ENCODE data around the gene IGSF9B.

The IGSF9B gene

DNA sequence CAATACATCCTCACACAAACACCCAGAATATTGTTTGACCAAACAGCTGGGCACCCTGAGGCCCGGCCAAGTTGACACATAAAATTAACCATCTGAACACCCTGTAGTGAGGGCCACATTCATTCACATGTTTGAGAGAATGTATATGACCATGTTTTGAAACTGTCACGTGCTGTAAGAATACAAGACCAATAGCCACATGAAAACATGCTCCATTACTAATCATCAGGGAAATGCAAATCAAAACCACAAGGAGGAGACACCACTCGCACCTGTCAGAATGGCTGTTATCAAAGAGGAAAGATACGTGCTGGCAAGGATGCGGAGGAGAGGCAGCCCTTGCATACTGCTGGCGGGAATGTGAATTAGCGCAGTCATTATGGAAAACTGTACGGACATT lies 38.3 kb upstream of the IGSF9B start:
- Histone ChIP-seq H3K27me3 (ENCODE audit: control insufficient read depth in 1 of 2, insufficient read depth in 2 of 2, low read length in 2 of 2) (peaks cover 0 to 3% of the 10 kb centered on the region in 2 donors), H3K4me1 (ENCODE audit: control insufficient read depth, insufficient read depth, low read length) (peaks cover 2% of the 10 kb centered on the region), H3K27ac (ENCODE audit: low read length) (no peak overlapping the region), H3K9ac (ENCODE audit: low read length in 2 of 2) (no peak overlapping the region), H3K9me3 (ENCODE audit: control insufficient read depth in 2 of 2, low read length in 2 of 2) (no peaks in the 10 kb centered on the region), H3K4me3 (ENCODE audit: low read length in 2 of 2) (no peak overlapping the region), H3K36me3 (ENCODE audit: control insufficient read depth in 2 of 2, insufficient read depth in 2 of 2, low read length in 2 of 2) (no peaks in the 10 kb centered on the region)

GRCh38 chr11:133993921-133994320 lies 37.2 kb upstream of the IGSF9B start:
- no peak overlapping the region for H3K9ac ChIP-seq (ENCODE audit: low read length in 2 of 2)
- no peak overlapping the region for H3K27ac ChIP-seq (ENCODE audit: low read length)
- no peaks in the 10 kb centered on the region for H3K36me3 ChIP-seq (ENCODE audit: control insufficient read depth in 2 of 2, insufficient read depth in 2 of 2, low read length in 2 of 2)
- peaks cover 2% of the 10 kb centered on the region for H3K4me1 ChIP-seq (ENCODE audit: control insufficient read depth, insufficient read depth, low read length)
- no peaks in the 10 kb centered on the region for H3K9me3 ChIP-seq (ENCODE audit: control insufficient read depth in 2 of 2, low read length in 2 of 2)
- H3K27me3 ChIP-seq (ENCODE audit: control insufficient read depth in 1 of 2, insufficient read depth in 2 of 2, low read length in 2 of 2), result peaks cover 0 to 8% of the 10 kb centered on the region in 2 donors
- H3K4me3 ChIP-seq (ENCODE audit: low read length in 2 of 2), result no peak overlapping the region

DNA sequence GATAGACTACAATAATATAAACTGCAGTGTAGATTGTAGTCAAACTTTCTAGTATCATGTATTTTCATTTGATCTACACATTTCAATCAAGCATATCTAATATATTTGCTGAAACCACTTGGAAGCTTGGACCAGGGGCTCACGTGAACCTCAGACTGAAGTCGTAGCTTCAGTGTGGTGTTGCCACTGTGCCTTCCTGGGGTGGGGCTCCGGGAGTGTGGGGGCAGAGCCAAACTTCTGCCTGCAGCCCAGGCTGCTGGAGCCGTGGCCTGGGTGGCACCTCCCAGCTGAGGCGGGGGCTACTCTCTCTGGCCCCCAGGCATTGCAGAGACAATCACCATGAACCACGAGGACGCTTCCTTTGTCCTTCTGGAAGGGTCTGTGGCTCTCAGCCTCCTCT lies 36.3 kb upstream of the IGSF9B start:
- Histone ChIP-seq H3K27me3 (ENCODE audit: control insufficient read depth in 1 of 2, insufficient read depth in 2 of 2, low read length in 2 of 2) (peaks cover 0 to 8% of the 10 kb centered on the region in 2 donors), H3K4me1 (ENCODE audit: control insufficient read depth, insufficient read depth, low read length) (peaks cover 2% of the 10 kb centered on the region), H3K27ac (ENCODE audit: low read length) (no peak overlapping the region), H3K9me3 (ENCODE audit: control insufficient read depth in 2 of 2, low read length in 2 of 2) (no peaks in the 10 kb centered on the region), H3K9ac (ENCODE audit: low read length in 2 of 2) (no peak overlapping the region), H3K36me3 (ENCODE audit: control insufficient read depth in 2 of 2, insufficient read depth in 2 of 2, low read length in 2 of 2) (no peaks in the 10 kb centered on the region), H3K4me3 (ENCODE audit: low read length in 2 of 2) (no peak overlapping the region)

- no peak overlapping the region for H3K9ac ChIP-seq (ENCODE audit: low read length in 2 of 2)
- no peak overlapping the region for H3K27ac ChIP-seq (ENCODE audit: low read length)
- no peaks in the 10 kb centered on the region for H3K9me3 ChIP-seq (ENCODE audit: control insufficient read depth in 2 of 2, low read length in 2 of 2)
- no peak overlapping the region for H3K4me3 ChIP-seq (ENCODE audit: low read length in 2 of 2)
- H3K27me3 ChIP-seq (ENCODE audit: control insufficient read depth in 1 of 2, insufficient read depth in 2 of 2, low read length in 2 of 2), result peaks cover 0 to 8% of the 10 kb centered on the region in 2 donors
- no peaks in the 10 kb centered on the region for H3K4me1 ChIP-seq (ENCODE audit: control insufficient read depth, insufficient read depth, low read length)
- no peaks in the 10 kb centered on the region for H3K36me3 ChIP-seq (ENCODE audit: control insufficient read depth in 2 of 2, insufficient read depth in 2 of 2, low read length in 2 of 2)
Observed at GRCh38 chr11:133992121-133992520, 35.4 kb upstream of the IGSF9B start.

- no peak overlapping the region for H3K4me3 ChIP-seq (ENCODE audit: low read length in 2 of 2)
- no peaks in the 10 kb centered on the region for H3K4me1 ChIP-seq (ENCODE audit: control insufficient read depth, insufficient read depth, low read length)
- H3K36me3 ChIP-seq (ENCODE audit: control insufficient read depth in 2 of 2, insufficient read depth in 2 of 2, low read length in 2 of 2), result no peaks in the 10 kb centered on the region
- H3K9me3 ChIP-seq (ENCODE audit: control insufficient read depth in 2 of 2, low read length in 2 of 2), result no peaks in the 10 kb centered on the region
- no peak overlapping the region for H3K27ac ChIP-seq (ENCODE audit: low read length)
- H3K27me3 ChIP-seq (ENCODE audit: control insufficient read depth in 1 of 2, insufficient read depth in 2 of 2, low read length in 2 of 2), result peaks cover 0 to 8% of the 10 kb centered on the region in 2 donors
- H3K9ac ChIP-seq (ENCODE audit: low read length in 2 of 2), result no peak overlapping the region
Observed at GRCh38 chr11:133991101-133991500, 34.3 kb upstream of the IGSF9B start.

DNA sequence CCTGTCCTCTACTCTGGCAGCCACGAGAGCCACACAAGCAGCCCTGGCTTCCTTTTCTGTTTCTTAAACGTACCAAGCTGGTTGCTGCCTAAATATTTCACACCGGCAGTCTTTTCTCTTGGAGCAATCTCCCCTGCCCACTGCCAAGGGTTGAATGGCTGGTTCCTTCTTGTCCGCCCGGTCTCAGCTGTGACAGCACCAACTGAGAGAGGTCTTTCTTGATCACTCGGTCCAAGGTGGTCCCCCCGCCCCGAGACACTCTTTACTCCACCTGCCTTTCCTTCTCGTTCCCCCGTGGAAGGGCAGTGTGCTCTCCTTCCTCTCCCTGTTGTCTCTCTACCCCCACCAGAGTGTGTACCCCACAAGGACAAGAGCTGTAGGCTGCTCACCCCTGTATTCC lies 33.7 kb upstream of the IGSF9B start:
- Histone ChIP-seq H3K9ac (ENCODE audit: low read length in 2 of 2) (no peak overlapping the region), H3K36me3 (ENCODE audit: control insufficient read depth in 2 of 2, insufficient read depth in 2 of 2, low read length in 2 of 2) (no peaks in the 10 kb centered on the region), H3K9me3 (ENCODE audit: control insufficient read depth in 2 of 2, low read length in 2 of 2) (no peaks in the 10 kb centered on the region), H3K27me3 (ENCODE audit: control insufficient read depth in 1 of 2, insufficient read depth in 2 of 2, low read length in 2 of 2) (peaks cover 0 to 8% of the 10 kb centered on the region in 2 donors), H3K27ac (ENCODE audit: low read length) (no peak overlapping the region), H3K4me3 (ENCODE audit: low read length in 2 of 2) (no peak overlapping the region), H3K4me1 (ENCODE audit: control insufficient read depth, insufficient read depth, low read length) (no peaks in the 10 kb centered on the region)

- H3K9me3 ChIP-seq (ENCODE audit: control insufficient read depth in 2 of 2, low read length in 2 of 2), result no peaks in the 10 kb centered on the region
- no peaks in the 10 kb centered on the region for H3K36me3 ChIP-seq (ENCODE audit: control insufficient read depth in 2 of 2, insufficient read depth in 2 of 2, low read length in 2 of 2)
- H3K27me3 ChIP-seq (ENCODE audit: control insufficient read depth in 1 of 2, insufficient read depth in 2 of 2, low read length in 2 of 2), result peaks cover 0 to 8% of the 10 kb centered on the region in 2 donors
- no peak overlapping the region for H3K4me3 ChIP-seq (ENCODE audit: low read length in 2 of 2)
- H3K27ac ChIP-seq (ENCODE audit: low read length), result no peak overlapping the region
- H3K9ac ChIP-seq (ENCODE audit: low read length in 2 of 2), result no peak overlapping the region
- H3K4me1 ChIP-seq (ENCODE audit: control insufficient read depth, insufficient read depth, low read length), result no peaks in the 10 kb centered on the region
Observed at GRCh38 chr11:133988686-133989410, 32.1 kb upstream of the IGSF9B start.

DNA sequence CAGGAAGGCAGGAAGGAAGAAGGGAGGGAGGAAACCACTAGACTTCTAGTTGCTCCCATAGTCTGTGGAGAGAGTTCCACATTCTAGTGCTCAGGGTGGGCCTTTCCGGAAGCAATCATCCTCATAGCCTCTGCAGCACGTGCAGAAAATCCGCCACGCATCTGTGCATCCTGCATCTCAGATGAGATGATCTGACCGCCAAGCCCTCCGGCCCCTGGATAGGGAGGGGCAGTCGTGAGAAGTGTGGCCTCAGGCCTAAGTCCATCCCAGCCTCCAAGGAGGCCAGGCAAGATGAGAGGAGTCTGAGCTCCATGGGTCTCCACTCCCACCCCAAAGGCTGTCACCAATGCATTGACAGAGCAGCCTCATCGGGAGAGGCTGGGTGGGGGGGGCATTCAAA lies 30.4 kb upstream of the IGSF9B start:
- peaks cover 0 to 8% of the 10 kb centered on the region in 2 donors for H3K27me3 ChIP-seq (ENCODE audit: control insufficient read depth in 1 of 2, insufficient read depth in 2 of 2, low read length in 2 of 2)
- H3K9ac ChIP-seq (ENCODE audit: low read length in 2 of 2), result no peak overlapping the region
- no peaks in the 10 kb centered on the region for H3K4me1 ChIP-seq (ENCODE audit: control insufficient read depth, insufficient read depth, low read length)
- H3K27ac ChIP-seq (ENCODE audit: low read length), result no peak overlapping the region
- H3K36me3 ChIP-seq (ENCODE audit: control insufficient read depth in 2 of 2, insufficient read depth in 2 of 2, low read length in 2 of 2), result no peaks in the 10 kb centered on the region
- H3K4me3 ChIP-seq (ENCODE audit: low read length in 2 of 2), result no peak overlapping the region
- no peaks in the 10 kb centered on the region for H3K9me3 ChIP-seq (ENCODE audit: control insufficient read depth in 2 of 2, low read length in 2 of 2)

GRCh38 chr11:133985981-133986944 lies 29.5 kb upstream of the IGSF9B start:
- no peaks in the 10 kb centered on the region for H3K36me3 ChIP-seq (ENCODE audit: control insufficient read depth in 2 of 2, insufficient read depth in 2 of 2, low read length in 2 of 2)
- peaks cover 0 to 8% of the 10 kb centered on the region in 2 donors for H3K27me3 ChIP-seq (ENCODE audit: control insufficient read depth in 1 of 2, insufficient read depth in 2 of 2, low read length in 2 of 2)
- H3K9me3 ChIP-seq (ENCODE audit: control insufficient read depth in 2 of 2, low read length in 2 of 2), result no peaks in the 10 kb centered on the region
- H3K9ac ChIP-seq (ENCODE audit: low read length in 2 of 2), result no peak overlapping the region
- peaks cover 4% of the 10 kb centered on the region for H3K4me1 ChIP-seq (ENCODE audit: control insufficient read depth, insufficient read depth, low read length)
- H3K27ac ChIP-seq (ENCODE audit: low read length), result no peak overlapping the region
- no peak overlapping the region for H3K4me3 ChIP-seq (ENCODE audit: low read length in 2 of 2)

GRCh38 chr11:133984828-133985227 lies 28.1 kb upstream of the IGSF9B start:
- H3K9ac ChIP-seq (ENCODE audit: low read length in 2 of 2), result no peak overlapping the region
- H3K27me3 ChIP-seq (ENCODE audit: control insufficient read depth in 1 of 2, insufficient read depth in 2 of 2, low read length in 2 of 2), result peaks cover 0 to 5% of the 10 kb centered on the region in 2 donors
- no peak overlapping the region for H3K27ac ChIP-seq (ENCODE audit: low read length)
- peaks cover 9% of the 10 kb centered on the region for H3K4me1 ChIP-seq (ENCODE audit: control insufficient read depth, insufficient read depth, low read length)
- H3K9me3 ChIP-seq (ENCODE audit: control insufficient read depth in 2 of 2, low read length in 2 of 2), result no peaks in the 10 kb centered on the region
- H3K4me3 ChIP-seq (ENCODE audit: low read length in 2 of 2), result no peak overlapping the region
- no peaks in the 10 kb centered on the region for H3K36me3 ChIP-seq (ENCODE audit: control insufficient read depth in 2 of 2, insufficient read depth in 2 of 2, low read length in 2 of 2)
